BLaER1 (cell line): ENCODE data around the gene PDE4B.

Experiments
- H3K27ac ChIP-seq: shearing (Covaris generic); formaldehyde crosslinking; 2 replicates; pipeline ENCODE4 v1.8.1; 2022
- H3K27me3 ChIP-seq: shearing (Covaris generic); formaldehyde crosslinking; 2 replicates; pipeline ENCODE4 v1.8.1; 2022
- H3K36me3 ChIP-seq: shearing (Covaris generic); formaldehyde crosslinking; 2 replicates; pipeline ENCODE4 v1.8.1; 2022
- H3K4me1 ChIP-seq: shearing (Covaris generic); formaldehyde crosslinking; 2 replicates; pipeline ENCODE4 v1.8.1; 2022
- H3K4me2 ChIP-seq: shearing (Covaris generic); formaldehyde crosslinking; 2 replicates; pipeline ENCODE4 v1.8.1; 2022
- H3K4me3 ChIP-seq: shearing (Covaris generic); formaldehyde crosslinking; 2 replicates; pipeline ENCODE4 v1.8.1; 2022
- H3K9ac ChIP-seq: shearing (Covaris generic); formaldehyde crosslinking; 2 replicates; pipeline ENCODE4 v1.8.1; 2022
- H3K9me3 ChIP-seq: shearing (Covaris generic); formaldehyde crosslinking; 2 replicates; pipeline ENCODE4 v1.8.1; 2022
- H4K20me1 ChIP-seq: shearing (Covaris generic); formaldehyde crosslinking; 2 replicates; pipeline ENCODE4 v1.8.1; 2022
- Cebpa-rat ChIP-seq: shearing (Covaris generic); IDR thresholded peaks from 2 replicates; pipeline ENCODE4 v1.8.1; 2022

PDE4B gene

DNA sequence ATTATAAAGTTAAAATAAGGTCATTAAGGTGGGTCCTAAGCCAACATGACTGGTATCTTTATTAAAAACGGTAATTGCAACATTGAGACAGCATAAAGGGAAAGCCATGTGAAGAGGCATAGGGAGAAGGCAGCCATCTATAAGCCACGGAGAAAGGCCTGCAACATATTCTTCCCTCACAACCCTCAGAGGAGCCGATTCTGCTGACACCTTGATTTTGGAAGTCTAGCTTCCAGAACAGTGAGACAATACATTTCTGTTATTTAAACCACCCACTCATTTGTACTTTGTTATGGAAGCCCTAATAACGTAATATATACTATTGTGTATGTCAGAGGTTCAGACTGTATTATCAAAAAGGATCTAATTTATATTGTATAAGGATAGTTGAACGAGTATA lies 190.8 kb downstream of the PDE4B start:
- Histone ChIP-seq H3K4me3 (no peak overlapping the region), H3K27ac (no peak overlapping the region), H3K36me3 (no peaks in the 10 kb centered on the region), H4K20me1 (no peaks in the 10 kb centered on the region), H3K4me2 (no peak overlapping the region), H3K27me3 (no peaks in the 10 kb centered on the region), H3K4me1 (0 out of 2 replicates have a peak, but pooled peaks cover 4% of the 10 kb centered on the region), H3K9me3 (no peaks in the 10 kb centered on the region), H3K9ac (no peak overlapping the region)
- TF ChIP-seq Cebpa-rat: no peak

- H4K20me1 ChIP-seq: no peaks in the 10 kb centered on the region
- no peak for TF ChIP-seq Cebpa-rat
- H3K27me3 ChIP-seq: no peaks in the 10 kb centered on the region
- H3K4me3 ChIP-seq: no peak overlapping the region
- H3K36me3 ChIP-seq: no peaks in the 10 kb centered on the region
- 0 out of 2 replicates have a peak, but pooled peaks cover 4% of the 10 kb centered on the region for H3K4me1 ChIP-seq
- no peak overlapping the region for H3K4me2 ChIP-seq
- no peaks in the 10 kb centered on the region for H3K9me3 ChIP-seq
- H3K9ac ChIP-seq: no peak overlapping the region
- no peak overlapping the region for H3K27ac ChIP-seq
These were observed 192.8 kb downstream of the PDE4B start for GRCh38 chr1:65985393-65986066.

DNA sequence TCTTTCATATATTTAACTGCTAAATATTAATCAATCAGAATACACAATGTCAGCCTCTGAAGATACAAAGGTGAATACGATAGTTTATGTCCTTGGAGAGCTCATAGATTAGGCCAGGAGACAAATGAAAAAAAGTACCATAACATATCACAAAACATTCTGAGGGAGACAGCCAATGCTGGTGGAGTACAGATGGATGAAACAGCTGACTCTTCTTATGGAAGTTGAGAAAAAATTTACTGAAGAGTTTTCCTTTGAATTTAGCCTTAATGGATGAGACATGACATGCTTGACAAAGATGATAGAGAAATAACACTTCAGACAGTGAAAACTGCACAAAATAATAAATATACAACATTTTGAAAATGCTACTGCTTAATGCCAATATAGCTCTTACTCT lies 193.5 kb downstream of the PDE4B start:
- no peaks in the 10 kb centered on the region for H4K20me1 ChIP-seq
- no peak for TF ChIP-seq Cebpa-rat
- H3K4me3 ChIP-seq: no peak overlapping the region
- no peak overlapping the region for H3K4me2 ChIP-seq
- no peaks in the 10 kb centered on the region for H3K36me3 ChIP-seq
- H3K27me3 ChIP-seq: no peaks in the 10 kb centered on the region
- no peak overlapping the region for H3K27ac ChIP-seq
- H3K4me1 ChIP-seq: 0 out of 2 replicates have a peak, but pooled peaks cover 4% of the 10 kb centered on the region
- H3K9me3 ChIP-seq: no peaks in the 10 kb centered on the region
- H3K9ac ChIP-seq: no peak overlapping the region

- no peak for TF ChIP-seq Cebpa-rat
- H3K4me2 ChIP-seq: no peak overlapping the region
- no peaks in the 10 kb centered on the region for H3K27me3 ChIP-seq
- no peaks in the 10 kb centered on the region for H3K4me1 ChIP-seq
- no peak overlapping the region for H3K27ac ChIP-seq
- H4K20me1 ChIP-seq: no peaks in the 10 kb centered on the region
- H3K9me3 ChIP-seq: no peaks in the 10 kb centered on the region
- no peak overlapping the region for H3K9ac ChIP-seq
- H3K36me3 ChIP-seq: no peaks in the 10 kb centered on the region
- H3K4me3 ChIP-seq: no peak overlapping the region
These were observed 197.5 kb downstream of the PDE4B start for GRCh38 chr1:65990161-65990560.

GRCh38 chr1:65991694-65992093 lies 199.0 kb downstream of the PDE4B start:
- TF ChIP-seq Cebpa-rat: no peak
- Histone ChIP-seq H3K4me3 (no peak overlapping the region), H3K9ac (no peak overlapping the region), H3K36me3 (no peaks in the 10 kb centered on the region), H3K27ac (no peak overlapping the region), H3K9me3 (no peaks in the 10 kb centered on the region), H3K27me3 (no peaks in the 10 kb centered on the region), H3K4me2 (no peak overlapping the region), H4K20me1 (no peaks in the 10 kb centered on the region), H3K4me1 (no peaks in the 10 kb centered on the region)

DNA sequence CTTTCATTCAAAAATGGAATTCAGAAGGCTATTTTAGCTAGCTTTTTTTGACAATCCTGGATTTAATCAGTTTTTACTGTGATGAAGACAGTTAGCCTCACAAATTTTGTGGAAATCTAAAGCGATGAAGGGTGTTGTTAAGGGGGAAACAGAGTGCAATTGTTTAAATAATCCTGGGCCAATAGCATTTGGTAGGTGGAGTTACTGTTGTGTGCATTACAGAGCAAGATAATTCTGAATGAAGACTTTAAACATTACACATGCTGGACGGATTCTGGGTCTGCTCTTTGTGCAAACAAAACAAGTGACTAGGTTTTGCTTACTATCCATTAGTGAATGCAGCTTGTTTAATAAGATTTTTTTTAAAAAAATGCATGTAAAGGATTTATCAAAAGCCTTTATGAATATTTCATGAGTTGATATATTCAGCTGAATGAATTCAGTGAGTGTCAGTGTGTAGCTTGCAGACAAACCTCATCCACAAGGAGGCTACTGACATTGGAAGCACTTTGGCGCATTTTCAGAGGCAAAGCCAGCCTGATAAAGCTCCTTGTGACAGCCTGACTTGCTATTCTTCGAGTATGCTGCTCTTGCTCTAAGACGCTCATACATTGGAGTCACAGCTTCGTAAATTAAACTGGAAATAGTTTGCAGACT lies 199.6 kb downstream of the PDE4B start:
- no peak for TF ChIP-seq Cebpa-rat
- H3K9me3 ChIP-seq: no peaks in the 10 kb centered on the region
- H4K20me1 ChIP-seq: no peaks in the 10 kb centered on the region
- H3K9ac ChIP-seq: no peak overlapping the region
- no peaks in the 10 kb centered on the region for H3K4me1 ChIP-seq
- no peak overlapping the region for H3K4me2 ChIP-seq
- no peaks in the 10 kb centered on the region for H3K27me3 ChIP-seq
- H3K27ac ChIP-seq: no peak overlapping the region
- no peak overlapping the region for H3K4me3 ChIP-seq
- H3K36me3 ChIP-seq: no peaks in the 10 kb centered on the region

- H3K36me3 ChIP-seq: no peaks in the 10 kb centered on the region
- no peak overlapping the region for H3K9ac ChIP-seq
- H3K4me3 ChIP-seq: no peak overlapping the region
- H3K27ac ChIP-seq: no peak overlapping the region
- no peak for TF ChIP-seq Cebpa-rat
- H3K9me3 ChIP-seq: no peaks in the 10 kb centered on the region
- H3K4me1 ChIP-seq: no peaks in the 10 kb centered on the region
- H3K27me3 ChIP-seq: no peaks in the 10 kb centered on the region
- no peak overlapping the region for H3K4me2 ChIP-seq
- H4K20me1 ChIP-seq: no peaks in the 10 kb centered on the region
These were observed 200.2 kb downstream of the PDE4B start for GRCh38 chr1:65992831-65993271.

DNA sequence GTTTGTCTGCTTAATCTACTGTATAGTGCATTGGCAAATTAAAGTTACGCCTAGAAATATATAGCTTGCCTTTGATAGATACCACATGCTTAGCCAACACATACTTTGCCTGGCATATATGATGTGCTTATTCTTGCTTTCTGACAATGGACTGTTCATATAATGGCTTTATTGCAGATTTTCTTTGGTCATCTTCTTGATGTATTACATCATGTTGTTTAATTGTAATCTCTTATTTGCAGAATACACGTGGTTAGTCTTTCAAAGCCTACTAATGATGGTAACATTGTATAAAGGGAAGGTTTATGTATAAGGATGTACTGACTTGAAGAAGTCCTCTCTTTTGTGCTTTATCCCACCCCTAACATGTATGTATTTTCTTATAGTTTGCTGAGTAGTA lies 201.5 kb downstream of the PDE4B start:
- no peak for TF ChIP-seq Cebpa-rat
- H3K36me3 ChIP-seq: no peaks in the 10 kb centered on the region
- H3K27me3 ChIP-seq: no peaks in the 10 kb centered on the region
- H3K27ac ChIP-seq: no peak overlapping the region
- no peak overlapping the region for H3K9ac ChIP-seq
- H3K4me2 ChIP-seq: no peak overlapping the region
- no peaks in the 10 kb centered on the region for H3K4me1 ChIP-seq
- no peaks in the 10 kb centered on the region for H4K20me1 ChIP-seq
- no peaks in the 10 kb centered on the region for H3K9me3 ChIP-seq
- H3K4me3 ChIP-seq: no peak overlapping the region

- Histone ChIP-seq H3K27ac (no peak overlapping the region), H3K4me1 (no peaks in the 10 kb centered on the region), H3K9me3 (no peaks in the 10 kb centered on the region), H3K4me2 (no peak overlapping the region), H3K9ac (no peak overlapping the region), H3K4me3 (no peak overlapping the region), H3K27me3 (no peaks in the 10 kb centered on the region), H4K20me1 (no peaks in the 10 kb centered on the region), H3K36me3 (no peaks in the 10 kb centered on the region)
- no peak for TF ChIP-seq Cebpa-rat
These were observed 202.6 kb downstream of the PDE4B start for GRCh38 chr1:65995336-65995735.

- Histone ChIP-seq H3K36me3 (no peaks in the 10 kb centered on the region), H3K4me3 (no peak overlapping the region), H3K9ac (no peak overlapping the region), H4K20me1 (no peaks in the 10 kb centered on the region), H3K4me1 (no peaks in the 10 kb centered on the region), H3K4me2 (no peak overlapping the region), H3K27ac (no peak overlapping the region), H3K9me3 (no peaks in the 10 kb centered on the region), H3K27me3 (no peaks in the 10 kb centered on the region)
- TF ChIP-seq Cebpa-rat: no peak
These were observed 203.2 kb downstream of the PDE4B start for GRCh38 chr1:65995928-65996327.
